HEK293T (cell line): Measurements from ENCODE around the gene GPR107.

ENCODE experiments used
- ARNT ChIP-seq: fragments of 450-650 bp; IDR thresholded peaks from 2 replicates; pipeline ENCODE4 v1.6.1; 2017; ENCODE audit warnings: mild to moderate bottlenecking
- BHLHE40 ChIP-seq: fragments of 450-650 bp; IDR thresholded peaks from 2 replicates; pipeline ENCODE4 v1.6.1; 2016; ENCODE audit warnings: mild to moderate bottlenecking, moderate library complexity, borderline replicate concordance
- CTBP1 ChIP-seq: fragments of 450-650 bp; IDR thresholded peaks from 2 replicates; pipeline ENCODE4 v1.6.1; 2016; ENCODE audit warnings: borderline replicate concordance
- ELF4 ChIP-seq: fragments of 450-650 bp; IDR thresholded peaks from 2 replicates; pipeline ENCODE4 v1.6.1; 2017; ENCODE audit warnings: antibody characterized with exemption
- FOXA1 ChIP-seq: fragments of 450-650 bp; IDR thresholded peaks from 2 replicates; pipeline ENCODE4 v1.6.1; 2016; ENCODE audit warnings: mild to moderate bottlenecking
- FOXK2 ChIP-seq: fragments of 450-650 bp; IDR thresholded peaks from 2 replicates; pipeline ENCODE4 v1.6.1; 2016; ENCODE audit warnings: mild to moderate bottlenecking
- FOXM1 ChIP-seq: fragments of 450-650 bp; IDR thresholded peaks from 2 replicates; pipeline ENCODE4 v1.6.1; 2017; ENCODE audit warnings: mild to moderate bottlenecking, borderline replicate concordance
- HDGF ChIP-seq: fragments of 450-650 bp; IDR thresholded peaks from 2 replicates; pipeline ENCODE4 v1.6.1; 2017; ENCODE audit warnings: antibody characterized with exemption, borderline replicate concordance
- L3MBTL2 ChIP-seq: fragments of 450-650 bp; conservative IDR thresholded peaks from 2 replicates; pipeline ENCODE4 v1.6.1; 2016; ENCODE audit warnings: mild to moderate bottlenecking
- LEF1 ChIP-seq: fragments of 450-650 bp; IDR thresholded peaks from 2 replicates; pipeline ENCODE4 v1.6.1; 2017; ENCODE audit warnings: mild to moderate bottlenecking, borderline replicate concordance
- NFRKB ChIP-seq: fragments of 450-650 bp; IDR thresholded peaks from 2 replicates; pipeline ENCODE4 v1.6.1; 2016; ENCODE audit warnings: mild to moderate bottlenecking, moderate library complexity
- SP1 ChIP-seq: fragments of 450-650 bp; IDR thresholded peaks from 2 replicates; pipeline ENCODE4 v1.6.1; 2017
- TF ChIP-seq, protein P1 (sequence below): fragments of 450-650 bp; IDR thresholded peaks from 2 replicates; pipeline ENCODE4 v1.6.1; 2016

DNA sequence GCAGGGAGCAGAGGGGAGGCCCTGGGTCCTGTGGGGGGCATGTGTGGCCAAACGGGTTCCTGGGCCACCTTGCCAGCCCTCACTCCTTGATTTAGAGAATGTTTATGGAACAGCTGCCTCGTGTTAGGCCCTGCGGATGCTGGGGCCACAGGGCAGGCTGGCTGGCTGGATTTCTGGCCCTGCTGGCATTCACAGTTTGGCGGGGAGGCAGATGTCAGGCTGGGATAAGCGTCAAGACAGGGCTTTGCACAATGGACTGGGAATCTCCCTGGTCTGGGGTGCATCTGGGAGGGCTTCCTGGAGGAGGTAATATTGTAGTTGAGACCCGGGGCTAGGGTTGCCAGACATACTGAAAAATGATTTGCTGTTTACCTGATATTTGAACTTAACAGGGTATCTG, 132.3 kb downstream of the GPR107 start:
- no peak for TF ChIP-seq SP1
- no peak for TF ChIP-seq BHLHE40
- TF ChIP-seq FOXA1 = no peak
- no peak for TF ChIP-seq FOXM1
- TF ChIP-seq NFRKB = no peak
- no peak for TF ChIP-seq ARNT
- TF ChIP-seq FOXK2 = no peak
- TF ChIP-seq CTBP1 = no peak
- no peak for TF ChIP-seq HDGF
- TF ChIP-seq L3MBTL2 = no peak
- TF ChIP-seq, protein P1, sequence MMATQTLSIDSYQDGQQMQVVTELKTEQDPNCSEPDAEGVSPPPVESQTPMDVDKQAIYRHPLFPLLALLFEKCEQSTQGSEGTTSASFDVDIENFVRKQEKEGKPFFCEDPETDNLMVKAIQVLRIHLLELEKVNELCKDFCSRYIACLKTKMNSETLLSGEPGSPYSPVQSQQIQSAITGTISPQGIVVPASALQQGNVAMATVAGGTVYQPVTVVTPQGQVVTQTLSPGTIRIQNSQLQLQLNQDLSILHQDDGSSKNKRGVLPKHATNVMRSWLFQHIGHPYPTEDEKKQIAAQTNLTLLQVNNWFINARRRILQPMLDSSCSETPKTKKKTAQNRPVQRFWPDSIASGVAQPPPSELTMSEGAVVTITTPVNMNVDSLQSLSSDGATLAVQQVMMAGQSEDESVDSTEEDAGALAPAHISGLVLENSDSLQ = no peak
- no peak for TF ChIP-seq ELF4
- TF ChIP-seq LEF1 = no peak
